Measurements from ENCODE around the gene UBQLN3. TPM values are rescaled to one million over a fixed set of nuclear protein-coding genes. Genes with fewer than 3 reads are reported as not detected.

The UBQLN3 gene
- total and polyA plus RNA-seq, 2 of the 13 experiments (the other 11 are each of a cell fraction or from before 2014, with no cell fraction given): 0.08 TPM; not detected in 1

- TF ChIP-seq, protein P1, sequence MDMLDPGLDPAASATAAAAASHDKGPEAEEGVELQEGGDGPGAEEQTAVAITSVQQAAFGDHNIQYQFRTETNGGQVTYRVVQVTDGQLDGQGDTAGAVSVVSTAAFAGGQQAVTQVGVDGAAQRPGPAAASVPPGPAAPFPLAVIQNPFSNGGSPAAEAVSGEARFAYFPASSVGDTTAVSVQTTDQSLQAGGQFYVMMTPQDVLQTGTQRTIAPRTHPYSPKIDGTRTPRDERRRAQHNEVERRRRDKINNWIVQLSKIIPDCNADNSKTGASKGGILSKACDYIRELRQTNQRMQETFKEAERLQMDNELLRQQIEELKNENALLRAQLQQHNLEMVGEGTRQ (IDR thresholded peaks at IDR 0.05; ENCODE audit: low read depth, low read length): no peak
- TF ChIP-seq, protein P1 (CRISPR knock-in tag; IDR thresholded peaks at IDR 0.05; ENCODE audit: borderline replicate concordance): no peak
- TF ChIP-seq ATF1 (CRISPR knock-in tag; IDR thresholded peaks at IDR 0.05) (no peak), NFAT5 (CRISPR knock-in tag; IDR thresholded peaks at IDR 0.05) (no peak), HDAC6 (IDR thresholded peaks at IDR 0.05; ENCODE audit: low read depth, low read length) (no peak)
- TF ChIP-seq, protein P2, sequence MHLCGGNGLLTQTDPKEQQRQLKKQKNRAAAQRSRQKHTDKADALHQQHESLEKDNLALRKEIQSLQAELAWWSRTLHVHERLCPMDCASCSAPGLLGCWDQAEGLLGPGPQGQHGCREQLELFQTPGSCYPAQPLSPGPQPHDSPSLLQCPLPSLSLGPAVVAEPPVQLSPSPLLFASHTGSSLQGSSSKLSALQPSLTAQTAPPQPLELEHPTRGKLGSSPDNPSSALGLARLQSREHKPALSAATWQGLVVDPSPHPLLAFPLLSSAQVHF (CRISPR knock-in tag; IDR thresholded peaks at IDR 0.05): no peak
Observed at GRCh38 chr11:5499671-5500070, 10.1 kb downstream of the UBQLN3 start (continued).
